Liver (tissue), 9 donors: ENCODE measurements around the gene ZRSR2. TPM values are rescaled to one million over a fixed set of nuclear protein-coding genes. Genes with fewer than 3 reads are reported as not detected.

Experiments
- DNase-seq: peaks from one replicate; pipeline ENCODE4 v3.0.0-alpha.2; 2017; ENCODE audit warnings: low spot score
- H3K27ac ChIP-seq, 2 donors: one replicate each; pipeline ENCODE4 v1.7.0; 2013; ENCODE audit warnings: inconsistent platforms in 2 of 2, low read length in 2 of 2, control low read depth in 1 of 2, low read depth in 1 of 2, mild to moderate bottlenecking in 1 of 2
- H3K27me3 ChIP-seq, 4 donors: one replicate each; pipeline versions ENCODE4 v1.6.1 to v1.7.0; 2013; ENCODE audit warnings: low read length in 3 of 4, inconsistent platforms in 1 of 4, mild to moderate bottlenecking in 1 of 4, moderate library complexity in 1 of 4; ENCODE audit not compliant: control insufficient read depth in 4 of 4, insufficient read depth in 4 of 4
- H3K36me3 ChIP-seq, 4 donors: one replicate each; pipeline versions ENCODE4 v1.6.1 to v1.7.0; 2013; ENCODE audit warnings: low read length in 3 of 4, mild to moderate bottlenecking in 3 of 4, low read depth in 1 of 4, moderate library complexity in 1 of 4; ENCODE audit not compliant: control insufficient read depth in 4 of 4, insufficient read depth in 3 of 4
- H3K4me1 ChIP-seq, 4 donors: one replicate each; pipeline versions ENCODE4 v1.6.1 to v1.7.0; 2013; ENCODE audit warnings: low read length in 3 of 4, mild to moderate bottlenecking in 3 of 4, moderate library complexity in 1 of 4; ENCODE audit not compliant: control insufficient read depth in 4 of 4, insufficient read depth in 4 of 4
- H3K4me3 ChIP-seq, 3 donors: one replicate each; pipeline versions ENCODE4 v1.6.1 to v1.7.0; 2013; ENCODE audit warnings: low read length in 3 of 3, control low read depth in 1 of 3, low read depth in 1 of 3, mild to moderate bottlenecking in 1 of 3
- H3K9ac ChIP-seq, 2 donors: one replicate each; pipeline ENCODE4 v1.7.0; 2013; ENCODE audit warnings: low read length in 2 of 2, mild to moderate bottlenecking in 2 of 2, moderate library complexity in 2 of 2, control low read depth in 1 of 2, low read depth in 1 of 2
- H3K9me3 ChIP-seq, 4 donors: one replicate each; pipeline versions ENCODE4 v1.6.1 to v1.7.0; 2013; ENCODE audit warnings: low read length in 3 of 4; ENCODE audit not compliant: control insufficient read depth in 4 of 4
- EGR1 ChIP-seq, 2 donors: IDR thresholded peaks; 2 replicates each; pipeline ENCODE4 v1.6.1; 2016 to 2018; ENCODE audit warnings: antibody characterized with exemption in 2 of 2, low read depth in 2 of 2
- FOXA1 ChIP-seq: IDR thresholded peaks from 2 replicates; pipeline ENCODE4 v1.6.1; 2016; ENCODE audit warnings: antibody characterized with exemption
- FOXA2 ChIP-seq: IDR thresholded peaks from 2 replicates; pipeline ENCODE4 v1.6.1; 2016; ENCODE audit warnings: antibody characterized with exemption
- GABPA ChIP-seq, 2 donors: IDR thresholded peaks in 1 of 2; conservative IDR thresholded peaks in 1 of 2; 2 replicates each; pipeline ENCODE4 v1.6.1; 2016; ENCODE audit warnings: antibody characterized with exemption in 2 of 2, mild to moderate bottlenecking in 1 of 2, moderate library complexity in 1 of 2
- HNF4A ChIP-seq, 2 donors: conservative IDR thresholded peaks; 2 replicates each; pipeline ENCODE4 v1.6.1; 2016; ENCODE audit warnings: antibody characterized with exemption in 2 of 2, mild to moderate bottlenecking in 2 of 2
- HNF4G ChIP-seq: IDR thresholded peaks from 2 replicates; pipeline ENCODE4 v1.6.1; 2016; ENCODE audit warnings: antibody characterized with exemption
- JUND ChIP-seq, 2 donors: IDR thresholded peaks; 2 replicates each; pipeline ENCODE4 v1.6.1; 2016; ENCODE audit warnings: antibody characterized with exemption in 2 of 2
- NR2F2 ChIP-seq: IDR thresholded peaks from 2 replicates; pipeline ENCODE4 v1.6.1; 2016; ENCODE audit warnings: antibody characterized with exemption
- RAD21 ChIP-seq, 2 donors: IDR thresholded peaks; 2 replicates each; pipeline ENCODE4 v1.6.1; 2016; ENCODE audit warnings: antibody characterized with exemption in 2 of 2, mild to moderate bottlenecking in 2 of 2
- RXRA ChIP-seq, 2 donors: IDR thresholded peaks; 2 replicates each; pipeline ENCODE4 v1.6.1; 2017 to 2018; ENCODE audit warnings: antibody characterized with exemption in 2 of 2, mild to moderate bottlenecking in 1 of 2
- SP1 ChIP-seq: IDR thresholded peaks from 2 replicates; pipeline ENCODE4 v1.6.1; 2018; ENCODE audit warnings: antibody characterized with exemption, mild to moderate bottlenecking
- TAF1 ChIP-seq: conservative IDR thresholded peaks from 2 replicates; pipeline ENCODE4 v1.6.1; 2016; ENCODE audit warnings: antibody characterized with exemption, mild to moderate bottlenecking
- YY1 ChIP-seq: IDR thresholded peaks from 2 replicates; pipeline ENCODE4 v1.6.1; 2016; ENCODE audit warnings: antibody characterized with exemption, mild to moderate bottlenecking
- WGBS: extraction: QIAGEN DNeasy Blood & Tissue Kit; methylation state at CpG from one replicate; pipeline ENCODE4 v1.1.7; 2013; 5-methylcytosine and 5-hydroxymethylcytosine counted together
- polyA plus RNA-seq, 2 donors: library from polyadenylated mRNA; stranded (reverse) in 1 of 2; unstranded in 1 of 2; fragments of 200-250 nt in 1 of 2; fragments of >200 nt in 1 of 2; fragmentation: Nextera tagmentation in 1 of 2; extraction: Ambion mirVana in 1 of 2; gene quantifications; one replicate each; pipeline versions ENCODE4 v1.2.1 to v1.2.3, GENCODE V29; 2013 to 2015
- total RNA-seq, 2 donors: library from RNA; depleted of rRNA; stranded (reverse); fragments of >200 nt; gene quantifications; one replicate each; pipeline ENCODE4 v1.2.3, GENCODE V29; 2014
- TF ChIP-seq, protein P1 (sequence below): fragments of 150-350 bp; IDR thresholded peaks from 2 replicates; pipeline ENCODE4 v1.5.1; 2017; ENCODE audit warnings: improper control_type of control experiment, low read depth, low read length; ENCODE audit not compliant: missing input control
- TF ChIP-seq, protein P2 (sequence below): IDR thresholded peaks from 2 replicates; pipeline ENCODE4 v1.6.1; 2016; ENCODE audit warnings: antibody characterized with exemption
- TF ChIP-seq, protein P3 (sequence below): IDR thresholded peaks from 2 replicates; pipeline ENCODE4 v1.6.1; 2016; ENCODE audit warnings: antibody characterized with exemption
- TF ChIP-seq, protein P4 (sequence below): IDR thresholded peaks from 2 replicates; pipeline ENCODE4 v1.6.1; 2016; ENCODE audit warnings: antibody characterized with exemption
- donor health status: healthy.
- donor health status: healthy.
- donor health status: healthy.
- donor health status: healthy.
- donor health status: healthy.

ZRSR2 gene
- total and polyA plus RNA-seq, 4 donors: 1.4 to 7.0 (median 3.0) TPM

DNA sequence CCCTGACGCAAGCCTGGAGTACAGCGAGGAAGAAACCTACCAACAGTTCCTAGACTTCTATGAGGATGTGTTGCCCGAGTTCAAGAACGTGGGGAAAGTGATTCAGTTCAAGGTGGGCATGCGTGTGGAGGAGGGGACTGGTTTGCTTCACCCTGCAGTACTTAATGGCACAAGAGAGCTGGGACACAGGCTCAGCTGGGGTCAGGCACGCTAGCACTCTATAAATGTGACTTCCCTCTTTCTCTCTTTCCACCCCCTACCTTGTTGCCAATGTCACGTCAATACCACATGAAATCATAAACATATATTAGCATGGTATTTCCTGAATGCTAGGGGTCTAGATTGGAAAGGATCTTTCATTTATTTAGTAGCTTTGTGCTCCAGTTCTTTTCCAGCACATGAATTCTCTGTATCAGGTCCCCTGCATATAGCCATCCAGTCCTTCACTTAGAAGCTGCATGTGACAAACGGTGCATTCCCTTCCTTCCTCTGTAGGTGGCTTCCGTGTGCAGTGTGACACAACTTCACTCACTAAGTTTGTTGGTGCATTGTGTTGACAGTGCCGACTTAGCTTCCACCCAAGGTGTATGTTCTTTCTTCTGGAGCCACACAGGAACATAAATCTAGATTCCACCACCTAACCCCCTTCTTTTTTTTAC lies 25.6 kb downstream of the ZRSR2 start:
- no peak overlapping the region for H3K9ac ChIP-seq
- H3K27ac ChIP-seq: no peak overlapping the region
- 73% methylated on average over 10 of the region's 10 CpGs for WGBS
- H3K4me3 ChIP-seq: no peak overlapping the region
- no peaks in the 10 kb centered on the region for H3K9me3 ChIP-seq
- H3K4me1 ChIP-seq: peaks cover 0 to 2% (median 0%) of the 10 kb centered on the region in 4 donors
- peaks cover 0 to 47% (median 20%) of the 10 kb centered on the region in 4 donors for H3K36me3 ChIP-seq
- H3K27me3 ChIP-seq: no peaks in the 10 kb centered on the region
- DNase-seq: no peak
- TF ChIP-seq, protein P1, sequence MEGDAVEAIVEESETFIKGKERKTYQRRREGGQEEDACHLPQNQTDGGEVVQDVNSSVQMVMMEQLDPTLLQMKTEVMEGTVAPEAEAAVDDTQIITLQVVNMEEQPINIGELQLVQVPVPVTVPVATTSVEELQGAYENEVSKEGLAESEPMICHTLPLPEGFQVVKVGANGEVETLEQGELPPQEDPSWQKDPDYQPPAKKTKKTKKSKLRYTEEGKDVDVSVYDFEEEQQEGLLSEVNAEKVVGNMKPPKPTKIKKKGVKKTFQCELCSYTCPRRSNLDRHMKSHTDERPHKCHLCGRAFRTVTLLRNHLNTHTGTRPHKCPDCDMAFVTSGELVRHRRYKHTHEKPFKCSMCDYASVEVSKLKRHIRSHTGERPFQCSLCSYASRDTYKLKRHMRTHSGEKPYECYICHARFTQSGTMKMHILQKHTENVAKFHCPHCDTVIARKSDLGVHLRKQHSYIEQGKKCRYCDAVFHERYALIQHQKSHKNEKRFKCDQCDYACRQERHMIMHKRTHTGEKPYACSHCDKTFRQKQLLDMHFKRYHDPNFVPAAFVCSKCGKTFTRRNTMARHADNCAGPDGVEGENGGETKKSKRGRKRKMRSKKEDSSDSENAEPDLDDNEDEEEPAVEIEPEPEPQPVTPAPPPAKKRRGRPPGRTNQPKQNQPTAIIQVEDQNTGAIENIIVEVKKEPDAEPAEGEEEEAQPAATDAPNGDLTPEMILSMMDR: peak; percentile 15
- TF ChIP-seq RAD21 (IDR thresholded peaks at IDR 0.05): peak; percentile 18 to 48
- no peak for TF ChIP-seq GABPA (IDR thresholded peaks at IDR 0.05 in 1 of 2, conservative IDR thresholded peaks at IDR 0.05 in 1 of 2)

DNA sequence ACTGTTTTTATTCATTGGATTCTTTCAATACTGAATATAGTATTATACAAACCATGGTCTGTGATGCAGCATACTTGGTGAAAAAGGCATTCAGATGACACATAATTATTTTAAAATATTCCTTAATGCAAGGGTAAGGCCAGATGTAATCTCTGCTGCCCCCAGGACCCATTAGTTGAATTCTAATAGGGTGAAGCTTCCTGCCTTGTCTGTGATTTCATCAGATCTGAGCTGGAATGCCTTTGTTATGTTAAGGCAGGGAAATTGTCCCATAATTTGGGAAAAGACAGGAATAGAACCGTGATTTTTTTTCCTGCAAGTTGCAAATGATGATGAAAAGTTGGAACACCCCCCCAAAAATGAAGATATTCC lies 26.1 kb downstream of the ZRSR2 start:
- no peaks in the 10 kb centered on the region for H3K27me3 ChIP-seq
- no peak overlapping the region for H3K4me3 ChIP-seq
- WGBS: 80% methylated on average over 1 of the region's 1 CpG
- H3K36me3 ChIP-seq: peaks cover 0 to 48% (median 22%) of the 10 kb centered on the region in 4 donors
- H3K9me3 ChIP-seq: no peaks in the 10 kb centered on the region
- H3K27ac ChIP-seq: no peak overlapping the region
- no peak overlapping the region for H3K9ac ChIP-seq
- DNase-seq: no peak
- TF ChIP-seq FOXA2 (no peak), RAD21 (IDR thresholded peaks at IDR 0.05) (no peak), JUND (IDR thresholded peaks at IDR 0.05) (no peak), GABPA (IDR thresholded peaks at IDR 0.05 in 1 of 2, conservative IDR thresholded peaks at IDR 0.05 in 1 of 2) (no peak), NR2F2 (no peak), YY1 (no peak), RXRA (IDR thresholded peaks at IDR 0.05) (no peak), HNF4A (conservative IDR thresholded peaks at IDR 0.05) (no peak), EGR1 (IDR thresholded peaks at IDR 0.05; ENCODE audit: low read depth in 2 of 2) (no peak), SP1 (no peak), FOXA1 (no peak)
- TF ChIP-seq, protein P2, sequence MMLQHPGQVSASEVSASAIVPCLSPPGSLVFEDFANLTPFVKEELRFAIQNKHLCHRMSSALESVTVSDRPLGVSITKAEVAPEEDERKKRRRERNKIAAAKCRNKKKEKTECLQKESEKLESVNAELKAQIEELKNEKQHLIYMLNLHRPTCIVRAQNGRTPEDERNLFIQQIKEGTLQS: no peak
- TF ChIP-seq, protein P3, sequence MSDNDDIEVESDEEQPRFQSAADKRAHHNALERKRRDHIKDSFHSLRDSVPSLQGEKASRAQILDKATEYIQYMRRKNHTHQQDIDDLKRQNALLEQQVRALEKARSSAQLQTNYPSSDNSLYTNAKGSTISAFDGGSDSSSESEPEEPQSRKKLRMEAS: no peak
- peaks cover 0 to 2% (median 0%) of the 10 kb centered on the region in 4 donors for H3K4me1 ChIP-seq

DNA sequence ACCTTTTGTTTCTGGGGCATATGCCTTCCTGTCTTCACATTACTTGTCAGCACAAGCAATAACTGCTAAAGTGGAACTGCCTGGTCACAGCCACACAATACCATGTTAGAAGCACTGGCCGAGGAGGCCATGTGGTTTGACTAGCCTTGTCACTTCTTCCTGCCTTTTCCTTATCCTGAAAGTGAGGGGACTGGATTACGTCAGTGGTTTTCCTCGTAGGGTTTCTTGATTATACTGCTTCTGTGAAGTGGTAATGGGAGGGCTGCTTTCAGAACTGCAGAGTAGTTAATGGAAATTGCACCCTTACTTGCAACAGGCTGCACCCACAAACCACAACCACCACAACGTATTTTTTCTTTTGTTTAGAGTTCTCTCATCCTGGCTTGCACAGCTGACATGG lies 26.6 kb downstream of the ZRSR2 start:
- Histone ChIP-seq H3K36me3 (peaks cover 0 to 45% (median 23%) of the 10 kb centered on the region in 4 donors), H3K27ac (no peak overlapping the region), H3K4me3 (no peak overlapping the region), H3K27me3 (no peaks in the 10 kb centered on the region), H3K9me3 (no peaks in the 10 kb centered on the region), H3K4me1 (peaks cover 0 to 2% (median 0%) of the 10 kb centered on the region in 4 donors), H3K9ac (no peak overlapping the region)
- 56% methylated on average over 4 of the region's 4 CpGs for WGBS
- no peak for DNase-seq
- TF ChIP-seq HNF4G: no peak
- no peak for TF ChIP-seq FOXA1
- no peak for TF ChIP-seq TAF1
- no peak for TF ChIP-seq YY1
- no peak for TF ChIP-seq HNF4A (conservative IDR thresholded peaks at IDR 0.05)
- TF ChIP-seq SP1: no peak
- TF ChIP-seq NR2F2: no peak
- TF ChIP-seq FOXA2: no peak
- TF ChIP-seq JUND (IDR thresholded peaks at IDR 0.05): no peak
- TF ChIP-seq, protein P4, sequence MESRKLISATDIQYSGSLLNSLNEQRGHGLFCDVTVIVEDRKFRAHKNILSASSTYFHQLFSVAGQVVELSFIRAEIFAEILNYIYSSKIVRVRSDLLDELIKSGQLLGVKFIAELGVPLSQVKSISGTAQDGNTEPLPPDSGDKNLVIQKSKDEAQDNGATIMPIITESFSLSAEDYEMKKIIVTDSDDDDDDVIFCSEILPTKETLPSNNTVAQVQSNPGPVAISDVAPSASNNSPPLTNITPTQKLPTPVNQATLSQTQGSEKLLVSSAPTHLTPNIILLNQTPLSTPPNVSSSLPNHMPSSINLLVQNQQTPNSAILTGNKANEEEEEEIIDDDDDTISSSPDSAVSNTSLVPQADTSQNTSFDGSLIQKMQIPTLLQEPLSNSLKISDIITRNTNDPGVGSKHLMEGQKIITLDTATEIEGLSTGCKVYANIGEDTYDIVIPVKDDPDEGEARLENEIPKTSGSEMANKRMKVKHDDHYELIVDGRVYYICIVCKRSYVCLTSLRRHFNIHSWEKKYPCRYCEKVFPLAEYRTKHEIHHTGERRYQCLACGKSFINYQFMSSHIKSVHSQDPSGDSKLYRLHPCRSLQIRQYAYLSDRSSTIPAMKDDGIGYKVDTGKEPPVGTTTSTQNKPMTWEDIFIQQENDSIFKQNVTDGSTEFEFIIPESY: no peak
- TF ChIP-seq, protein P1: no peak
- TF ChIP-seq, protein P3: no peak
